Measurements from ENCODE around the gene PSMD4.
"Not testable (repeated sequence)": the region's sequence is repeated elsewhere in the genome, so short reads cannot be mapped to it uniquely, and the experiment has no call there.

The PSMD4 gene

DNA sequence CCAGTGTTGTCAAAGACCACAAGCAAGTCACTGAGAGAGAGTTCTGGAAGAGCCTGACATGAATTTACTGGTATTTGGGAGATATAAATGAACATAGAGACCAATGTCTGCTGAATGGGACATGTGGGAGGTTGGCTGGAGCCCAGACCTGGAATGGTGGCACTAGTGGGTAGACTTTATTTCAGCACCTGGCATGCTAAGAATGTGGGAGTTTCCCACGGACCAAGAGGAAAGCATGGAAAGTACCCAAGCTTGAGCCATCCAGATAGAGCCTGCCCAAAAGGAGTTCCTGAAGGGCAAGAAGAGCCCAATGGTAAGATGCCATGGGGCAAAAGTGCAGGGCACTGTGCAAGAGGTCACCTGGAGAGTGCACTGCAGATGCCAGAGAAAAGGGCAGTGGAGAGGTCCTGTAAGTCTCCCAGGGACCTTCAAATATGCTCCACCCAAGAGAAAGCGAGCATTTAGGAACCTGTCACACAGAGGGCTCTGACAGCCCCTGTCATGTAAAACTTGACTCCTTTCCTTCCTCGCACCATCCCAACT, 19.5 kb downstream of the PSMD4 start:
- DNase-seq: no peak

GRCh38 chr1:151275341-151275740, 20.8 kb downstream of the PSMD4 start:
- not testable (repeated sequence) for DNase-seq

- no peak for DNase-seq
Observed at GRCh38 chr1:151277249-151277648, 22.7 kb downstream of the PSMD4 start.

DNA sequence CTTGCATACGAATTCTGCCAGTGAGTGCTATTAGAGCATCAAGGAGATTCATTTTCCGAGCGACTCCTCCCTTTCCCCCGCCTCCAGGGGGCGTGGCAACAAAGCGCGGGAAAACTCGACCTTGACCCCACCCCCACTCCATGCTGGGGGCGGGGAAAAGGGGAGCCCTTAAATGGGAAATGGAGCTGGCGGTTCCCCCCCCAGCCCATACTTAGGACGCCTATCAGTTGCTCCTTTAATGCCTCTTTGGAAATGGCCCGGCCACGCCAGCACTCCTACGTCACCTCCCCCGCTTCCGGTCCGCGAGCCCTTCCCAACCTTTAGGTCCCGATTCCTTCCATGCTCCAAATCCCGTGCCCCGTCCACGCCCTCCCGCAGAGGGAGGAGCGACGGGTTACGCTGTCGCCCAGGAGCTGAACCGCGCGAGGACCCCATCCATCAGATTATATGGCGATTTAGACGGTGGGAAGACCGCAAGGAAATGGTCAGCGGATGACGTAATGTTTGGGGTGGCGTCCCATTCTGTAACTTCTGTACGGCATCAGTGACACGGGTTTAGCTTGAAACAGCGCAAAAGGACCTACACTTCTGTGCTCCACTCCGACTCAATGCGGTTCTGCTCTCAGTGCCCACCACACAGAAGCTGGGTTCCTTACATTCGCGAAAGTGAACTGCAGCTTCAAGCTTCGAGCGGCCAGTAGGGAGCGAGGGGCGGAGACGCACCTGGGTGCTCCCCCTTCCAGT, 26.9 kb downstream of the PSMD4 start:
- peak; percentile 90 for DNase-seq

GRCh38 chr1:151281969-151282882, 27.7 kb downstream of the PSMD4 start, which contains the start of gene ZNF687:
TSS of gene ZNF687 (plus strand) at chr1:151282299. CDS start at chr1:151286292, 3,993 bp downstream.
- peak; percentile 98 for DNase-seq

GRCh38 chr1:151282883-151283725, 28.6 kb downstream of the PSMD4 start:
- peak; percentile 48 for DNase-seq

DNA sequence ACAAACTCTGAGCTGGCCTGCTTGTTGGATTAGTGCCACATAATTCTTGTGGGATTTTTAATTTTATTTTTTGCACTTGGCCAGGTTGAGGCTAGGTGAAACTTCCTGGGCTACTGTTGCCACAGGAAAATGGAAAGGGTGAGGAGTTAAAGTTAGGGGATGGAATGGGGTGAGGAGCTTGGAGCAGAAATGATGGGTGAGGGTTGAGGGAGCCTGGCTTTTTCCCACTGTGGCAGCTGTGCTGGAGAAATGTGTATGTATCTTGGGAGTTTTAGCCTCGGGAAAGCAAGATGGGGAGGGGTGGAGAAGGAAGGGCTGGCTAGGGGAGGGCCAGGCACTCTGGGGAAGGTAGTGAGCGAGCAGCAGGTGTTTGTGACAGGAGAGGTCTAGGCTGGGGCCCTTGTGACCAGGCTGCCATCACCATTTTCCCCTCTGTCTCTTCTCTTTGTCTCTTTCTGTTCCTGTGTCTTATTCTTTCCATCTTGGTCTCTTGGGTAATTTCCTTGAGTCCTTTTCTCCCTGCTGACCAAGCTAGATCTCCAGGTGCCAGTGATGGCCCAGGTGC, 29.6 kb downstream of the PSMD4 start:
- no peak for DNase-seq

- no peak for DNase-seq
Observed at GRCh38 chr1:151286619-151287340, 32.2 kb downstream of the PSMD4 start.

- no peak for DNase-seq
Observed at GRCh38 chr1:151287341-151287699, 32.8 kb downstream of the PSMD4 start.

GRCh38 chr1:151287767-151288500, 33.4 kb downstream of the PSMD4 start:
- no peak for DNase-seq

GRCh38 chr1:151288502-151288901, 34.0 kb downstream of the PSMD4 start:
- DNase-seq: no peak

DNA sequence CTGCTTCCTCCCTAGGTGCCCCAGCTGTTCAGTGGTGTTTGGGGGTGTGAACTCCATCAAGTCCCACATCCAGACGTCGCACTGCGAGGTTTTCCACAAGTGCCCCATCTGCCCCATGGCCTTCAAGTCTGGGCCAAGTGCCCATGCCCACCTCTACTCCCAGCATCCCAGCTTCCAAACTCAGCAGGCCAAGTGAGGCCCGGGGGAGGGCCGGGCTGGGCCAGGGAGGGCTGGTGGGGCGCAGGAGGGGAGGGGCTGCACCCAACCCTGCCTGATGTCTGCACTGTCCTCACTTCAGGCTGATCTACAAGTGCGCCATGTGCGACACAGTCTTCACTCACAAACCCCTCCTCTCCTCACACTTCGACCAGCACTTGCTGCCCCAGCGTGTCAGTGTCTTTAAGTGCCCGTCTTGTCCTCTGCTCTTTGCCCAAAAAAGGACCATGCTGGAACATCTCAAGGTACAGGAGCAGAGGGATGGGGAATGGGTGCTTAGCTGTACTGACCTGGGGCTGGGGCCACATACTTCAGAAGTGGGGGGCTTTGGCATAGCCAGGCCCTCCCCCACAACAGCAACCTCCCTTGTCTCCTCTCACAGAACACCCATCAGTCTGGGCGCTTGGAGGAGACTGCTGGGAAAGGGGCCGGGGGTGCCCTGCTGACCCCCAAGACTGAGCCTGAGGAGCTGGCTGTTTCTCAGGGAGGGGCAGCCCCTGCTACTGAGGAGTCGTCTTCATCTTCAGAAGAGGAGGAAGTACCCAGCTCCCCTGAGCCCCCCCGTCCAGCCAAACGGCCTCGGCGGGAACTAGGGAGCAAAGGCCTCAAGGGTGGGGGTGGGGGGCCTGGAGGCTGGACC, 34.8 kb downstream of the PSMD4 start:
- DNase-seq: no peak

DNA sequence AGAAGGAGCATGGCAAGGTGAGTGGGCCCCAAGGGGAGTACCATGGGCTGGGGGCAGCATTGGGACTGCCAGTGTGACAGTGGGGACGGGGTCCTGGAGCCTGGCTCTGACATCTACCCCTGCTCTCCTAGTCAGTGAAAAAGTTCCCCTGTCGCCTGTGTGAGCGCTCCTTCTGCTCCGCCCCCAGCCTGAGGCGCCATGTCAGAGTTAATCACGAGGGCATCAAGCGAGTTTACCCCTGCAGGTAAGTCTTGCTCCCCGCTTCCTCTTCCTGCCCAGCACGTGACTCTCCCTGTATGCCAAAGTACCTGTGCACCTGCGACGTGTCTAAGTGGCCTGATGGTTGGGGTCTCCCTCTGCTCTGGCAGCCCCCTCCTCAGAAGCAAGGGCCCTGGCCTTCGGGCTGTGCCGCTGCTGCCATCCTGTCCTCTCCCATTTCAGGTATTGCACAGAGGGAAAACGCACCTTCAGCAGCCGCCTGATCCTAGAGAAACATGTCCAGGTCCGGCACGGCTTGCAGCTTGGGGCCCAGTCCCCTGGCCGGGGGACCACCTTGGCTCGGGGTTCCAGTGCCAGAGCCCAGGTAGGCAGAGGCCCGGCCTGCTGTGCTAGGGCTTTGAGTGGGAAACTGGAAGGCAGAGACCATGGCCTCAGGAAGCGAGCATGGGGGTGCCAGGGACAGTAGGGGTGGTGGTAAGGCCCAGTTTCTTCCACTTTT, 35.6 kb downstream of the PSMD4 start:
- no peak for DNase-seq

DNA sequence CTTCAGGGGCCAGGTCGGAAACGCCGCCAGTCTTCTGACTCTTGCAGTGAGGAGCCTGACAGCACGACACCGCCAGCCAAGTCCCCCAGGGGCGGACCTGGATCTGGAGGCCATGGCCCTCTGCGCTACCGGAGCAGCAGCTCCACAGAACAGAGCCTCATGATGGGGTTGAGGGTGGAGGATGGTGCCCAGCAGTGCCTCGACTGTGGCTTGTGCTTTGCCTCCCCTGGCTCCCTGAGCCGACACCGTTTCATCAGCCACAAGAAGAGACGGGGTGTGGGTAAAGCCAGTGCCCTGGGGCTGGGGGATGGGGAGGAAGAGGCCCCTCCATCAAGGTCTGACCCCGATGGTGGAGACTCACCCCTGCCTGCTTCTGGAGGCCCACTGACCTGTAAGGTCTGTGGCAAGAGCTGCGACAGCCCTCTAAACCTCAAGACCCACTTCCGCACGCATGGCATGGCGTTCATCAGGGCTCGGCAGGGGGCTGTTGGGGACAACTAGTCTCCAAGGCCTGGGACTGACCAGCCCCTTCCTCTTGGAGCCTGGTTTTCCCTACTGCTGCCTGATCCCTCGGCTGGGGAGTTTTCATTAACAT, 36.3 kb downstream of the PSMD4 start:
- DNase-seq: no peak

DNA sequence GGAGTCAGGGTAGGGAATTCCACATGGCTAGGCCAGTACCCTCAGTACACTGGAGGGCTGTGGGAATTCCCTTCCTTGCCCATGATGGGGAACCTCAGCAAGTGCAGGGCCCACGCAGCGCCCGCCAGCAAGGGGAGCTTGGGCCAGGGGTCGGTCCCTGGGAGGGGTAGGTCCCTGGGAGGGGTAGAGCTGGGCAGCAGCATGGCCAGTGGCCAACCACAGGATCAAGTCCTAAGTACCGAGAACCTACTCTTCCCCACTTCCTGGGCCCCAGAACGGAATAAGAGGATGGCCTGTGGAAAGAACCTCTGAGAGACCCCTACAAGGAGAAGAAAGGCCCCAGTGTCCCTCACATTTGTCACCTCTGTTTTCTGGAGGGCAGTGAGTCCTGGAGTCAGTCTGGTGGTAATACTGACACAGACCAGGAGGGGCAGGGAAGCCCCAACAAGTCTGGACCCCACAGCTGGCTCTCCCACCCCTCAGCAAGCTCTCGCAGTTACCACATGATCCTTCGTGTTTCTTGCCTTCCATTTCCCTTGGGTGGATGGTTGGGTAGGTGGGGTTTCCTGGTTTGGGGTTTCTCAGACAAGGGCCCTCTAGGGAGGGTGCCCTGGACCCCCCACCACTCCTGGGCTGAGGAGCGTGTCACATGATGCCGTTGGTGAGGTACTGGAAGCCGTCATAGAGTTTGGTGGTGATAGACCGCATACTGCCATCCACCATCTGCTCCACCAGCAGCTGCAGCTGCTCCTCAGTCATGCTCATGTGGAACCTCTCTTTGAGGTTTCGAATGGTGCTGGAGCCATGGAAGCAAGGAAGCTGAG, 37.9 kb downstream of the PSMD4 start:
- DNase-seq: no peak

- DNase-seq: no peak
Observed at GRCh38 chr1:151293093-151293492, 38.6 kb downstream of the PSMD4 start.

- no peak for DNase-seq
Observed at GRCh38 chr1:151294742-151295462, 40.4 kb downstream of the PSMD4 start.
